HG03175 (cell line): ENCODE measurements around the gene ELAC1.
"Not testable (repeated sequence)": the region's sequence is repeated elsewhere in the genome, so short reads cannot be mapped to it uniquely, and the experiment has no call there.

ENCODE experiments used
- ATAC-seq: cut with Tn5 transposase; IDR thresholded peaks from one replicate; pipeline ENCODE4 v1.9.1; 2021; ENCODE audit warnings: mild to moderate bottlenecking, moderate library complexity; ENCODE audit not compliant: unreplicated experiment

The ELAC1 gene

GRCh38 chr18:50970006-50970405 is 2.2 kb downstream of the ELAC1 start:
- no peak for ATAC-seq

GRCh38 chr18:50972404-50972803 is 4.6 kb downstream of the ELAC1 start:
- ATAC-seq = not testable (repeated sequence)

DNA sequence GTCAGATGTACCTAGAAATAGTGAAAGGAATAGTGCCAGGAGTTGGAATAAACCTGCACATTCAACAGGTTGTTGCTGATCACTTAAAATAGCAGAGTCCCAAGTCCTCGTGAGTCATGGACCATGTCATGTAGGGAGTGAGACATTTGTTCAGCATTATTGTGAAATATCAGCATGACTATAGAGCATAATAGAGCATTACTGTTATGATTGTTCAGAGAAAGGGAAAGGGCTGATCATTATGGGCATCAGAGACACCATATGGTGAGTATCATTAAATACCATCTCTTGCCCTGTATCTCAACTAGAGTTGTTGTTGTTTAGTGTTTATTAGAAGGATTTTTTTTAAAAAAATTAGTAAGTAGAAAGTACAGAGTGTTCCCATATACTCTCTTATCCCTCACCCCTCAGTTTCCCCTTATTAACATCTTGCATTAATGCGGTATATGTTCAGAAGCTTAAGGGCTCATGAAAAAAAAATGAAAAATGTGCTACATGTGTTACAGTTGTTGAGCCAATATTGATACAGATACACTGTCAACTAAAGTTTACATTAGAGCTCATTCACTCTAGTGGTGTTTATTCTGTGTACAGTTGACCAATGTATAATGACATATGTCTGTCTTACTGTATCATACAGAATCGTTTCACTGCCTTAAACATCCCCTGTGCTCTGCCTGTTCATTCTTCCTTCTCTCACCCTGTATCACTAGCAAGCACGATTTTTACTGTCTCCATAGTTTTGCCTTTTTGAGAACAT is 5.7 kb downstream of the ELAC1 start:
- no peak for ATAC-seq

- ATAC-seq = no peak
Observed at GRCh38 chr18:50977037-50977760, 9.4 kb downstream of the ELAC1 start.

GRCh38 chr18:50981381-50981780 is 13.5 kb downstream of the ELAC1 start:
- no peak for ATAC-seq

DNA sequence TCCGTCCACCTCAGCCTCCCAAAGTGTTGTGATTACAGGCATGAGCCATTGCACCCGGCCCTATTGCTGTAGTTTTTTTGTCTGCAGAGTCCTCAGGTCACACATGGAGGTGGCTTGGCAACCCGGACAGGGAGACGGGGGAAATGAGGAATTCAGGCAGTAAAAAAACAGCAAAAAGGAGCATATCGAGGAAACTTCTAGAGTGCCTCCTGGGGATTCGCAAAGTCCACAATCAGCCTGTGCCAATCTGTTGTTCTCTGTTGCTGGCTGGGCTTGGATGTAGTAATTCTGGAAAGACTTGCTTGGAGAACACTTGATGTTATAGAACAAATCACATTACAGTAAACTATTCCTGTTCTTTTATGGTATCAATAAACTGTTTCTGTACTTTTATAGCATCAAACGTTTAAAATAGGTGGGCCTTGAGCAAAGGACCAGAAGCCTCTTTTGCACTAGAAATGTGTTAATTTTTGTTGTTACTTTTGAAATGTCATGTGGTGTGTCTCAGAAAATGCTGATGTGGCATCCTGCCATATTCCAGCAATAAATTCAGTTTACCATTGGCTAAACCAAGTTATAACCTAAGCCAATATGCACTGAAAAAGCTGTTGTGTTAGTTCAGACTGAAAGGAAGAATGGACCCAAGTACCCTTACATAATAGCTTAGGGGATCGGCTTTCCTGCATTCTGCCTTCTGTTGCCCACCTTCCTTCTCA is 14.4 kb downstream of the ELAC1 start:
- no peak for ATAC-seq

- no peak for ATAC-seq
Observed at GRCh38 chr18:50982802-50983179, 15.0 kb downstream of the ELAC1 start.

DNA sequence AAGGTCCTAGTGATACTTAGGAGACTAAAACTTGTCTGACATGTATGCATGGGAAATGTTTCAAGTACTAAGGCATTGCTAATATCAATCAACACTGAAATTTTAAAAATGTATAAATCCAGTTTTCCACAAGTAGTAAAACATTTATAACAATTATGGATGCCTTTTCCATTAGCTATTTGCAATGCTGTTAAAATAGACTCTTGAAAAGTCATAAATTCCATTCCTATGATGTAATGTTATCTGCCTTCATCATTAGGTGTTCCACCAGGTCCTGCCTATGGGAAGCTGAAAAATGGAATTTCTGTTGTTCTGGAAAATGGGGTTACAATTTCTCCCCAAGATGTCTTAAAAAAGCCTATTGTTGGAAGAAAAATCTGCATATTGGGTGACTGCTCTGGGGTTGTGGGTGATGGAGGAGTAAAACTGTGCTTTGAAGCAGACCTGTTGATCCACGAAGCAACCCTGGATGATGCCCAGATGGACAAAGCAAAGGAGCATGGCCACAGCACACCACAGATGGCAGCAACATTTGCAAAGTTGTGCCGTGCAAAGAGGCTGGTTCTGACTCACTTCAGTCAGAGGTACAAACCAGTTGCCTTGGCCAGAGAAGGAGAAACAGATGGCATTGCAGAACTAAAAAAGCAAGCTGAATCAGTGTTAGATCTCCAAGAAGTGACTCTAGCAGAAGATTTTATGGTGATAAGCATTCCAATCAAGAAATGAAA is 18.7 kb downstream of the ELAC1 start:
- no peak for ATAC-seq

DNA sequence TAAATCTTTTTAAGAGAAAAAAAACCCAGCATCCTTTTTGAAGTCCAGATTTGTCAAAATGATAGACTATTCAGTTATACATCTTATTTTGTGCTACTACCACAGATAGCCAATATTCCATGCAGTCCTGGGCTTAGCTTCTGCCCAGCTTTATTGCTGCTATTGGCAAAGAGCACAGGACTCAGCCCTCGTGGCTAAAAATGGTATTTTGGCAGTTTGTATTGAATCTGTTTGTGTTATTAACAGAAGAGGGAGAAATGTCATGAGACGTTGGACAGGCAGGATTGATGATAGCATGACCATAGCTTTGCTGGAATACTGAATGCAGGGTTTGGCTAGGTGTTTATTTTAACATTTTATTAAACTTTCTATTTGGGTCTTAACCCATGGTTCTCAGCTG is 19.4 kb downstream of the ELAC1 start:
- ATAC-seq = no peak

- ATAC-seq = no peak
Observed at GRCh38 chr18:50989711-50990110, 21.9 kb downstream of the ELAC1 start.

DNA sequence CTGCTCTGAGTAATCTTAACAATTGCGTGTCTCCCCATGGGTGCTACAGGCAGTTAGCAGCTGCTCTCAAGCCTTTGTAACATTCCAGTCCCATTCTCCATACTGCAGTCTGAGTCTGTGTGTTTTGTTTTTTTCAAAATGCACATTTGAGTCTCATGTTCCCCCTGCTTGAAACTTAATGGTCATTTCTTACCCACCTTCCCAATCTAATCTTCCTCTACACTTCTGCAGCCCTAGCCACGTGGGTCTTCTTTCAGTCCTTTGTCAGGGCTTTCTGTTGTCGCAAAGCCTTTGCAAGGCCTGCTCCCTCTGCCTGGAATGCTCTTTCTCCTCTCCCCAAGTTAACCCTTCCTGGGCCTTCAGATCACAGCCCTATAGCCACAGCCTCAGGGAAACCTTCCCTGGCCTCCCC is 24.5 kb downstream of the ELAC1 start:
- no peak for ATAC-seq

DNA sequence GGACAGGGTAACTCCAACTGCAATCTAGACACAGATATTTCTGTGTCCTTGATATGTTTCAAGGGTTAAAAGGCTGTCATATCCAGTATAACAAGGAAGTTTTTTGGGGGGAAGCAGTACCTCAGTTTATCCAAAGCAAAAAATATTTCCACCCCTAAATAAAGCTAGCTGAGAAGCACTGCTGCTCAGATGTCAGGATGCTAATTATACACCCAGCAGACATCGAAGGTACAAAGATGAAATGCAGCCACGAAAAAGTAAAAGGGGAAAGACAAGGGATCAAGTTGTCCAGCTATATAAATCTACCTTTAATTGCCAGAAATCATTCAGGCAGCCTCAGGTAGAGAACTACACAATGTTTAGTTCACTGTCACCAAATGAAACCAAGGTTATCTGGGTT is 26.2 kb downstream of the ELAC1 start:
- ATAC-seq = no peak

- not testable (repeated sequence) for ATAC-seq
Observed at GRCh38 chr18:51003174-51003573, 35.3 kb downstream of the ELAC1 start.

DNA sequence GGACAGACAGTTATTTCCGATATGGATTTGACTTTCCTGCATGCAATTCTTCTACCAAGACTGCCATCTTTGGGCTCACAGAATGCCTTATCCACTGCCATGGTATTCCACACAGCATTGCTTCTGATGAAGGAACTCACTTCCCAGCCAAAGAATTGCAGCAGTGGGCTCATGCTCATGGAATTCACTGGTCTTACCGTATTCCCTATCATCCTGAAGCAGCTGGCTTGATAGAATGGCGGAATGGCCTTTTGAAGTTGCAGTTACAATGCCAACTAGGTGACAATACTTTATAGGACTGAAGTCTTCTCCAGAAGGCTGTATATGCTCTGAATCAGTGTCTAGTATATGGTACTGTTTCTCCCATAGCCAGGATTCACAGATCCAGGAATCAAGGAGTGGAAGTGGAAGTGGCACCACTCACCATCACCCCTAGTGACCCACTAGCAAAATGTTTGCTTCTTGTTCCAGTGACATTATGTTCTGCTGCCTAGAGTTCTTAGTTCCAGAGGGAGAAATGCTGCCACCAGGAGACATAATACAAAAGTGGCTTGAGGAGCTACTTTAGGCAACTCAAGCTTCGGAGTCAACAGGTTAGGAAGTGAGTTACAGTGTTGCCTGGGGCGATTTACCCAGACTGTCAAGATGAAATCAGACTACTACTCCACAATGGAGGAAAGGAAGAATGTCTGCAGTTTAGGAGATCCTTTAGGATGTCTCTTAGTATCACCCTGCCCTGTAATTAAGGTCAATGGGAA is 38.4 kb downstream of the ELAC1 start:
- no peak for ATAC-seq

- no peak for ATAC-seq
Observed at GRCh38 chr18:51006948-51007789, 39.3 kb downstream of the ELAC1 start.

- no peak for ATAC-seq
Observed at GRCh38 chr18:51007790-51008139, 39.9 kb downstream of the ELAC1 start.

GRCh38 chr18:51009072-51009471 is 41.2 kb downstream of the ELAC1 start:
- ATAC-seq = no peak

- ATAC-seq = no peak
Observed at GRCh38 chr18:51010218-51010617, 42.4 kb downstream of the ELAC1 start.

DNA sequence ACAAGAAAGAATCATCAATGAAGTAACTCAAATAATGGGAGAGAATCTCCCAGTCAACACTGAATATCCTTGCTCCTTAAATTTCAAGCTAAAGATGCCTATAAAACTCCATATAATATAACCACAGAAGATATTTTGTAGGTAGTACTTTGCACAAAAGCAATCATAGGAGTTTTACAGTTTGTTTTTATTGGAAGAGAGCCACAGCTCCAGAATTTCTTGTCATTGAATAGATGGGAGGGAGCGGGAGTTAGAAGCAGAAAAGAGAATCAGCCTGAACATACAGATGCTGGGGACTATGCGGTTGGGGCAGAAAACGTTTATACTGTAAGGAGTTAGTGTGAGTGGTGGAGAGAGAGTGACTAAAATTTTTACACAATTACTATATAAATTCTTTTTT is 43.9 kb downstream of the ELAC1 start:
- no peak for ATAC-seq

DNA sequence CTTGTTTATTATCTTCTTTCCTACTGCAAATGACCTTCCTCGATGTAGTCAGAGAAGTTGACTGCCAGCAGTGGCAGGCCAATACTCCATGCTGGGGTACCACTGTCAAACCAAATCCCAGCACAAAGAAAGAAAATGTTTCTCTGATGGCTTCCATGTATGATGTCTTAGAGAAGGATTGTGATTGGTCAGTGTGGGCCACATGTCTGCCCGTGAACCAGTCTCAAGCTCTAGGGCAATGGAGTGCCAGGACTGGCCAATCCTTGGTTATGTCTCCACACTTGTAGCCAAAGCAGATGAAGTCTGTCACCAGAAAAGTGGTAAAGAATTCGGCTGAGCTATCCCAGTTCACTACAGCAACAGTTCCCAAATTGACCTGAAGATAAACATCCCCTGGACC is 44.6 kb downstream of the ELAC1 start:
- no peak for ATAC-seq
